HCT116 (cell line): ENCODE results near the gene DCUN1D1.

Source experiments
- EZH2 ChIP-seq: fragments of 200-600 bp; sonication (generic); IDR thresholded peaks from 2 replicates; pipeline ENCODE4 v1.6.1; 2017; ENCODE audit warnings: antibody characterized with exemption, mixed run types
- TF ChIP-seq, protein P1 (sequence below), 3 experiments: fragments of 200-600 bp in 1 of 3; sonication (generic) in 1 of 3; IDR thresholded peaks in 2 of 3; conservative IDR thresholded peaks in 1 of 3; 2 replicates each; pipeline ENCODE4 v1.5.1; 2012 to 2017; ENCODE audit warnings: low read depth in 2 of 3, low read length in 2 of 3, antibody characterized with exemption in 1 of 3, borderline replicate concordance in 1 of 3, control low read depth in 1 of 3, mild to moderate bottlenecking in 1 of 3, mixed read lengths in 1 of 3, mixed run types in 1 of 3, moderate library complexity in 1 of 3; ENCODE audit not compliant: insufficient read depth in 1 of 3
- TF ChIP-seq, protein P2 (sequence below): IDR thresholded peaks from 2 replicates; pipeline ENCODE4 v1.6.1; 2012

DNA sequence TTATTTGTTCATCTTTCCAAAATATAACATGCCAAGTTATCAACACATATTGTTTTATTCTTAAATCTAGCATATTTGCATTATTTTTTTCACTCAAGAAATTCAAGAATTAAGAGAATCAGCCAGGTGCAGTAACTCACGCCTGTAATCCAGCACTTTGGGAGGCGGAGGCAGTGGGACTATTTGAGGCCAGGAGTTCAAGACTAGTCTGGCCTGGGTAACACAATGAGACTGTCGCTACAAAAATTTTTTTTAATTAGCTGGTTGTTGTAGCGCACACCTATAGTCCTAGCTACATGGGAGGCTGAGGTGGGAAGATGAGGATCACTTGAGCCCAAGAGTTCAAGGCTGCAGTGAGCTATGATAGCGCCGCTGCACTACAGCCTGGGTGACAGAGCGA, 10.5 kb downstream of the DCUN1D1 start:
- no peak for TF ChIP-seq EZH2
- TF ChIP-seq, protein P1, sequence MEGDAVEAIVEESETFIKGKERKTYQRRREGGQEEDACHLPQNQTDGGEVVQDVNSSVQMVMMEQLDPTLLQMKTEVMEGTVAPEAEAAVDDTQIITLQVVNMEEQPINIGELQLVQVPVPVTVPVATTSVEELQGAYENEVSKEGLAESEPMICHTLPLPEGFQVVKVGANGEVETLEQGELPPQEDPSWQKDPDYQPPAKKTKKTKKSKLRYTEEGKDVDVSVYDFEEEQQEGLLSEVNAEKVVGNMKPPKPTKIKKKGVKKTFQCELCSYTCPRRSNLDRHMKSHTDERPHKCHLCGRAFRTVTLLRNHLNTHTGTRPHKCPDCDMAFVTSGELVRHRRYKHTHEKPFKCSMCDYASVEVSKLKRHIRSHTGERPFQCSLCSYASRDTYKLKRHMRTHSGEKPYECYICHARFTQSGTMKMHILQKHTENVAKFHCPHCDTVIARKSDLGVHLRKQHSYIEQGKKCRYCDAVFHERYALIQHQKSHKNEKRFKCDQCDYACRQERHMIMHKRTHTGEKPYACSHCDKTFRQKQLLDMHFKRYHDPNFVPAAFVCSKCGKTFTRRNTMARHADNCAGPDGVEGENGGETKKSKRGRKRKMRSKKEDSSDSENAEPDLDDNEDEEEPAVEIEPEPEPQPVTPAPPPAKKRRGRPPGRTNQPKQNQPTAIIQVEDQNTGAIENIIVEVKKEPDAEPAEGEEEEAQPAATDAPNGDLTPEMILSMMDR (IDR thresholded peaks at IDR 0.05 in 2 of 3, conservative IDR thresholded peaks at IDR 0.05 in 1 of 3; ENCODE audit: borderline replicate concordance in 1 of 3, insufficient read depth in 1 of 3, low read depth in 2 of 3, low read length in 2 of 3): no peak
- TF ChIP-seq, protein P2, sequence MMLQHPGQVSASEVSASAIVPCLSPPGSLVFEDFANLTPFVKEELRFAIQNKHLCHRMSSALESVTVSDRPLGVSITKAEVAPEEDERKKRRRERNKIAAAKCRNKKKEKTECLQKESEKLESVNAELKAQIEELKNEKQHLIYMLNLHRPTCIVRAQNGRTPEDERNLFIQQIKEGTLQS: no peak
